Transverse colon (tissue), 4 donors: ENCODE data around the gene AKAP13. TPM values are rescaled to one million over a fixed set of nuclear protein-coding genes. Genes with fewer than 3 reads are reported as not detected.

Experiments
- DNase-seq: peaks from one replicate; pipeline ENCODE4 v3.0.0-alpha.2; 2019
- H3K27ac ChIP-seq, 4 donors: fragments of 200-600 bp; sonication (generic); 2 replicates each; pipeline ENCODE4 v1.5.1; 2016 to 2018; ENCODE audit warnings: inconsistent platforms in 4 of 4
- H3K27me3 ChIP-seq: fragments of 200-600 bp; sonication (generic); 2 replicates; pipeline ENCODE4 v1.5.1; 2017; ENCODE audit warnings: inconsistent platforms
- H3K36me3 ChIP-seq, 4 donors: fragments of 200-600 bp; sonication (generic); 2 replicates each; pipeline ENCODE4 v1.5.1; 2017 to 2019; ENCODE audit warnings: inconsistent platforms in 4 of 4
- H3K4me1 ChIP-seq, 4 donors: fragments of 200-600 bp; sonication (generic); 2 replicates each; pipeline ENCODE4 v1.5.1; 2017 to 2020; ENCODE audit warnings: inconsistent platforms in 4 of 4
- H3K4me3 ChIP-seq, 4 donors: fragments of 200-600 bp; sonication (generic); 1 replicate in 1 of 4; 2 replicates in 3 of 4; pipeline versions ENCODE4 v1.5.1 to v1.6.1; 2017 to 2019; ENCODE audit warnings: inconsistent platforms in 4 of 4
- H3K9me3 ChIP-seq, 2 donors: fragments of 200-600 bp; sonication (generic); 2 replicates each; pipeline ENCODE4 v1.5.1; 2017 to 2019; ENCODE audit warnings: inconsistent platforms in 2 of 2
- CTCF ChIP-seq, 5 experiments: fragments of 200-600 bp in 3 of 5; fragments of 450-650 bp in 2 of 5; sonication (generic) in 3 of 5; IDR thresholded peaks; 1 replicate in 2 of 5; 2 replicates in 3 of 5; pipeline ENCODE4 v1.5.1; 2016 to 2017; ENCODE audit warnings: antibody characterized with exemption in 5 of 5, inconsistent platforms in 3 of 5, mild to moderate bottlenecking in 2 of 5, moderate library complexity in 1 of 5
- EP300 ChIP-seq: sonication (generic); formaldehyde crosslinking; IDR thresholded peaks from one replicate; pipeline ENCODE4 v1.6.1; 2017; ENCODE audit warnings: antibody characterized with exemption, low read depth
- POLR2A ChIP-seq: fragments of 450-650 bp; IDR thresholded peaks from one replicate; pipeline ENCODE4 v1.6.1; 2016; ENCODE audit warnings: antibody characterized with exemption, mild to moderate bottlenecking, moderate library complexity
- POLR2AphosphoS5 ChIP-seq, 3 donors: sonication (generic); formaldehyde crosslinking; IDR thresholded peaks; one replicate each; pipeline ENCODE4 v1.6.1; 2016; ENCODE audit warnings: antibody characterized with exemption in 3 of 3
- WGBS, 2 donors: methylation state at CpG; one replicate each; pipeline ENCODE4 v1.1.5; 2018; ENCODE audit warnings: low coverage in 1 of 2; 5-methylcytosine and 5-hydroxymethylcytosine counted together
- in situ Hi-C, 4 donors: fragments of 200-750 bp; cut with MboI; loops; one replicate each; pipeline versions ENCODE4 v1.15.0 to v1.15.1; 2017; ENCODE audit warnings: low sequenced_read_pairs in 3 of 4, low pct_ligation_motif_present in 1 of 4, low pct_unique_long_range_greater_than_20kb in 1 of 4
- intact Hi-C: fragments of 100-400 bp; cut with DNase I; formaldehyde crosslinking; loops from one replicate; pipeline ENCODE4 v1.15.1; 2023; ENCODE audit warnings: low total_unique reads
- total RNA-seq, 4 donors: library from RNA; depleted of rRNA; stranded (reverse); fragments of >200 nt; gene quantifications; one replicate each; pipeline ENCODE4 v1.1.0, GENCODE V29; 2016

Gene AKAP13
- total RNA-seq, 4 donors from 2014 or later: 206 to 291 (median 214) TPM

DNA sequence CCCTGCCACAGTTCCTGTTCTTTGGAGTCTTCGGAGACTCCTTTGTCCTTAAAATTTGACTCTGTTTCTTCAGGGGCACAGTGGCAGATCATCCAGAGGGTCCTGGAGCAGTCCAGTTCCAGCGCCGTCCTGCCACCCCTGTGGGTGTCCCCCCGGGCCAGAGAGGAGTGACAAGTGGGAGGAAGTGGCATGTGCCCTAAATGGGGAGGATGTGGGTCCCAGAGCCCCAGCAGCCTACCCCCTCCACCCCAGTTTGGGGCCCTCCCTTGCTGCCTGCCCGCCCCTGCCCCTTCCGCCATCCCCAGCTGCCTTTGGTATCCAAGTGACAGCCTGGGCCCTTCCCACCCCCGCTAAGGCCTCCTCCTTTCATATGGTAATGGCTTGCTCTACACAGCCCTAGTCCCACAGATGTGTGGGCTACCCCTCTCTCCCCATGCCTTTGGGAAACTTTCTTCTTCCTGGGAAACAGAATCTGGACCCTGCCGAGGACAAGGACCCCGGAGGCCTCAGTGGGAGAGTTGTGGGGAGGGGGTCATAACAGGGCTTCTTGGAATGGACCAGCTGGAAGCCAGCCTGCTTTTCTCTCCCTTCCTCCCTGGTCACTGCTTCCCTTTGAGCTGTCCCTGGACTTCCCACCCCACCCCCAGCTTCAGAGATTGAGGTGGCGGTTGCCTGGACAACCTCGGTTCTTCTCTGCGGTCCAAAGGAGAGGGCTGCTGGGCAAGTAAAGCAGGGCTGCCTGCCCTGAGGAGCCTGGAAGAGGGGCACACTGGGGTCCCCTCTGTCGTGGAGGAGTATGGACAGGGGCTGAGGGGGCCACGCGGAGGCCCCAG lies 371.1 kb downstream of the AKAP13 start:
- Histone ChIP-seq H3K27ac (peak overlapping the region; percentile 64 to 78 (median 70)), H3K9me3 (no peaks in the 10 kb centered on the region), H3K4me1 (peaks cover 0 to 25% (median 16%) of the 10 kb centered on the region in 4 donors), H3K36me3 (peaks cover 0 to 14% (median 4%) of the 10 kb centered on the region in 4 donors), H3K27me3 (no peaks in the 10 kb centered on the region), H3K4me3 (no peak overlapping the region)
- TF ChIP-seq CTCF (IDR thresholded peaks at IDR 0.05): no peak
- TF ChIP-seq EP300: no peak
- TF ChIP-seq POLR2AphosphoS5 (IDR thresholded peaks at IDR 0.05): no peak
- no peak for TF ChIP-seq POLR2A
- intact Hi-C loops: no loop called here
- 76% methylated on average over 15 of the region's 15 CpGs; no CpG with 5 or more reads in 1 of the 2 donors for WGBS, 2 donors
- in situ Hi-C loops: no loop called here
- DNase-seq: no peak

GRCh38 chr15:85752124-85752475 lies 371.7 kb downstream of the AKAP13 start:
- in situ Hi-C loops: no loop called here
- 91% methylated on average over 15 of the region's 15 CpGs; no CpG with 5 or more reads in 1 of the 2 donors for WGBS, 2 donors
- no peak overlapping the region for H3K27ac ChIP-seq

DNA sequence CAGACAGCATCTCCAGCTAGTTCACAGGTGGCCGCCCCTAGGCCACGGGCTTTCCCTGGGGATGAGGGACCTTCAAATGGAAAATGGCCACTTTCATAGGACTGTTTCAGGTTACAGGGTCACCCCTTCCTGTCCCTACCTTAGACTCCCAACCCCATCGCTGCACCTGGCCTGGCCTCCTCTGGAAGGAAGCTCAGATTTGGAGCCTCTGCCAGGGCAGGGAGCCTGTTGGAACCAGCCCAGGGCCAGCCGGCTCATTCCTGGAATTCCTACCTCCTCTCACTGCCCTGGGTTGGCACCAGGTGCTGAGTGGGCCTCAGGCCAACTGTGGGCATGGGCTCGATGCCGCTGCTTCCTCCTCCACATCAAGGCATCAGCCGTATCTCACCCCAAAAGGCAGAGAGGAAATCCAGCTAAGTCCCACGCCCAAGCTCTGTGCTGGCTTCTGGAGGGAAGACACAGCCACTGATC lies 372.1 kb downstream of the AKAP13 start:
- no peak for DNase-seq
- in situ Hi-C loops (no loop called here), intact Hi-C loops (no loop called here)
- no peak overlapping the region for H3K4me3 ChIP-seq
- WGBS, 2 donors: 61% methylated on average over 7 of the region's 8 CpGs; no CpG with 5 or more reads in 1 of the 2 donors
- H3K36me3 ChIP-seq: peaks cover 0 to 8% (median 0%) of the 10 kb centered on the region in 4 donors
- no peak for TF ChIP-seq POLR2A
- TF ChIP-seq POLR2AphosphoS5 (IDR thresholded peaks at IDR 0.05): no peak
- no peak for TF ChIP-seq CTCF (IDR thresholded peaks at IDR 0.05)
- TF ChIP-seq EP300: no peak
- no peak overlapping the region for H3K27ac ChIP-seq
- no peaks in the 10 kb centered on the region for H3K9me3 ChIP-seq
- peaks cover 0 to 25% (median 16%) of the 10 kb centered on the region in 4 donors for H3K4me1 ChIP-seq
- no peaks in the 10 kb centered on the region for H3K27me3 ChIP-seq

More at GRCh38 chr15:85752124-85752475, 371.7 kb downstream of the AKAP13 start:
- no peak overlapping the region for H3K4me3 ChIP-seq
- peaks cover 0 to 8% (median under 1%) of the 10 kb centered on the region in 4 donors for H3K36me3 ChIP-seq
- no peak for TF ChIP-seq CTCF (IDR thresholded peaks at IDR 0.05)
- TF ChIP-seq POLR2AphosphoS5 (IDR thresholded peaks at IDR 0.05): no peak
- TF ChIP-seq POLR2A: no peak
- TF ChIP-seq EP300: no peak
- peaks cover 0 to 25% (median 16%) of the 10 kb centered on the region in 4 donors for H3K4me1 ChIP-seq
- DNase-seq: no peak
- H3K9me3 ChIP-seq: no peaks in the 10 kb centered on the region
- H3K27me3 ChIP-seq: no peaks in the 10 kb centered on the region
- intact Hi-C loops: no loop called here

GRCh38 chr15:85753261-85753660 lies 372.9 kb downstream of the AKAP13 start:
- WGBS, 2 donors: 85% methylated on average over 1 of the region's 1 CpG; no CpG with 5 or more reads in 1 of the 2 donors
- H3K27me3 ChIP-seq: no peaks in the 10 kb centered on the region
- TF ChIP-seq POLR2A (no peak), EP300 (no peak), CTCF (IDR thresholded peaks at IDR 0.05) (no peak), POLR2AphosphoS5 (IDR thresholded peaks at IDR 0.05) (no peak)
- DNase-seq: no peak
- in situ Hi-C loops: no loop called here
- intact Hi-C loops: no loop called here
- peaks cover 0 to 4% (median 0%) of the 10 kb centered on the region in 4 donors for H3K36me3 ChIP-seq
- no peaks in the 10 kb centered on the region for H3K9me3 ChIP-seq
- no peak overlapping the region for H3K4me3 ChIP-seq
- H3K4me1 ChIP-seq: peaks cover 0 to 25% (median 16%) of the 10 kb centered on the region in 4 donors
- H3K27ac ChIP-seq: no peak overlapping the region
